Ascending aorta (tissue), 2 donors: ENCODE measurements around the gene ZC3H12A. TPM values are rescaled to one million over a fixed set of nuclear protein-coding genes. Genes with fewer than 3 reads are reported as not detected.
A peak's percentile ranks its signal among the peaks of the same experiment; 100 is the strongest.

Experiments used
- DNase-seq, 2 donors: peaks; one replicate each; pipeline ENCODE4 v3.0.0-alpha.2; 2019; ENCODE audit warnings: low spot score in 2 of 2
- H3K27ac ChIP-seq, 2 donors: fragments of 200-600 bp; sonication (generic); one replicate each; pipeline ENCODE4 v1.5.1; 2016 to 2017; ENCODE audit warnings: mild to moderate bottlenecking in 1 of 2
- H3K27me3 ChIP-seq: fragments of 200-600 bp; sonication (generic); one replicate; pipeline ENCODE4 v1.5.1; 2017
- H3K36me3 ChIP-seq, 2 donors: fragments of 200-600 bp; sonication (generic); one replicate each; pipeline ENCODE4 v1.5.1; 2016
- H3K4me1 ChIP-seq, 2 donors: fragments of 200-600 bp; sonication (generic); one replicate each; pipeline ENCODE4 v1.5.1; 2016 to 2017; ENCODE audit warnings: mild to moderate bottlenecking in 1 of 2
- H3K4me3 ChIP-seq, 2 donors: fragments of 200-600 bp; sonication (generic); one replicate each; pipeline ENCODE4 v1.5.1; 2016 to 2017; ENCODE audit warnings: mild to moderate bottlenecking in 1 of 2
- H3K9me3 ChIP-seq, 2 donors: fragments of 200-600 bp; sonication (generic); one replicate each; pipeline ENCODE4 v1.5.1; 2016
- CTCF ChIP-seq, 3 experiments: fragments of 200-600 bp in 2 of 3; fragments of 450-650 bp in 1 of 3; sonication (generic) in 2 of 3; IDR thresholded peaks; one replicate each; pipeline ENCODE4 v1.5.1; 2016 to 2019; ENCODE audit warnings: antibody characterized with exemption in 3 of 3, mild to moderate bottlenecking in 1 of 3, moderate library complexity in 1 of 3
- intact Hi-C: fragments of 100-400 bp; cut with DNase I; formaldehyde crosslinking; loops from one replicate; pipeline ENCODE4 v1.15.1; 2023
- total RNA-seq: library from RNA; depleted of rRNA; stranded (reverse); fragments of >200 nt; gene quantifications from one replicate; pipeline ENCODE4 v1.1.0, GENCODE V29; 2016

The ZC3H12A gene
- total RNA-seq, 1 donor from 2014 or later, result 12.8 TPM

GRCh38 chr1:37477198-37477931, 3.0 kb downstream of the ZC3H12A start:
- H3K27me3 ChIP-seq, result no peaks in the 10 kb centered on the region
- H3K9me3 ChIP-seq, result no peaks in the 10 kb centered on the region
- peaks cover 34 to 63% of the 10 kb centered on the region in 2 donors for H3K4me1 ChIP-seq
- intact Hi-C loops, result loop anchor here (10.0 kb wide), 2 partner anchors 517 to 1093 kb away; partner anchors contain the start of genes SF3A3 and STK40
- H3K4me3 ChIP-seq, result peak overlapping the region; percentile 81 to 95
- H3K27ac ChIP-seq, result peak overlapping the region; percentile 99
- peaks cover 27 to 34% of the 10 kb centered on the region in 2 donors for H3K36me3 ChIP-seq
- DNase-seq, result peak; percentile 57 to 71
- peak in 1 of 3 experiments; percentile 8 for TF ChIP-seq CTCF (IDR thresholded peaks at IDR 0.05)

- intact Hi-C loops, result loop anchor here (10.0 kb wide), 2 partner anchors 517 to 1093 kb away; partner anchors contain the start of genes SF3A3 and STK40
- Histone ChIP-seq H3K27me3 (no peaks in the 10 kb centered on the region), H3K4me3 (peak overlapping the region; percentile 81 to 95), H3K27ac (peak overlapping the region; percentile 99), H3K9me3 (no peaks in the 10 kb centered on the region), H3K36me3 (peaks cover 33 to 40% of the 10 kb centered on the region in 2 donors), H3K4me1 (peaks cover 30 to 57% of the 10 kb centered on the region in 2 donors)
- DNase-seq, result peak in 1 of 2 donors; percentile 66
- no peak for TF ChIP-seq CTCF (IDR thresholded peaks at IDR 0.05)
Measured at GRCh38 chr1:37477946-37478345, 3.6 kb downstream of the ZC3H12A start.

- no peak for TF ChIP-seq CTCF (IDR thresholded peaks at IDR 0.05)
- H3K36me3 ChIP-seq, result peaks cover 38 to 45% of the 10 kb centered on the region in 2 donors
- no peaks in the 10 kb centered on the region for H3K27me3 ChIP-seq
- no peaks in the 10 kb centered on the region for H3K9me3 ChIP-seq
- DNase-seq, result no peak
- intact Hi-C loops, result loop anchor here (10.0 kb wide), 2 partner anchors 516 to 1094 kb away; partner anchors contain the start of genes SF3A3 and STK40
- peaks cover 29 to 53% of the 10 kb centered on the region in 2 donors for H3K4me1 ChIP-seq
- peak overlapping the region; percentile 81 to 95 for H3K4me3 ChIP-seq
- H3K27ac ChIP-seq, result peak overlapping the region; percentile 99
Measured at GRCh38 chr1:37478451-37478881, 4.1 kb downstream of the ZC3H12A start.

DNA sequence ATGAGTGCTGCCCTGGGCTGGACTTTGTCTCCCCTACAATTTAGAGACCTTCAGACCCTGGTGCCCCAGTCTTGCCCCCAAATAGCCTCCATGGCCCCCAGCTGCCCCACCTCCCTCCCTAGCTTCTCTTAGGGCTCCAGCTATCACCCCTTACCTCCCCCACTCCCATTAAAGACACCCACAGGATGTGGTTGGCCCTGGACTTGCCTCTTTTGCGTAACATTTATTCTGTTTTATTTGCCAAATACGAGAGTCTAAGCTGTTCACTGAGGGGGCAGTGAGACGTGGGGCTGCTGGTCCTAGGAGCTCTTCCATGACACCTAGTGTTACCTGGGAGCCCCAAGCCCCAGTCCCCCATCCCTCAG, 4.5 kb downstream of the ZC3H12A start:
- Histone ChIP-seq H3K36me3 (peaks cover 42 to 49% of the 10 kb centered on the region in 2 donors), H3K27me3 (no peaks in the 10 kb centered on the region), H3K4me3 (peak overlapping the region; percentile 47 to 95), H3K4me1 (peaks cover 29 to 49% of the 10 kb centered on the region in 2 donors), H3K27ac (peak overlapping the region; percentile 99), H3K9me3 (no peaks in the 10 kb centered on the region)
- DNase-seq, result no peak
- no peak for TF ChIP-seq CTCF (IDR thresholded peaks at IDR 0.05)
- intact Hi-C loops, result loop anchor here (10.0 kb wide), 2 partner anchors 516 to 1094 kb away; partner anchors contain the start of genes SF3A3 and STK40

DNA sequence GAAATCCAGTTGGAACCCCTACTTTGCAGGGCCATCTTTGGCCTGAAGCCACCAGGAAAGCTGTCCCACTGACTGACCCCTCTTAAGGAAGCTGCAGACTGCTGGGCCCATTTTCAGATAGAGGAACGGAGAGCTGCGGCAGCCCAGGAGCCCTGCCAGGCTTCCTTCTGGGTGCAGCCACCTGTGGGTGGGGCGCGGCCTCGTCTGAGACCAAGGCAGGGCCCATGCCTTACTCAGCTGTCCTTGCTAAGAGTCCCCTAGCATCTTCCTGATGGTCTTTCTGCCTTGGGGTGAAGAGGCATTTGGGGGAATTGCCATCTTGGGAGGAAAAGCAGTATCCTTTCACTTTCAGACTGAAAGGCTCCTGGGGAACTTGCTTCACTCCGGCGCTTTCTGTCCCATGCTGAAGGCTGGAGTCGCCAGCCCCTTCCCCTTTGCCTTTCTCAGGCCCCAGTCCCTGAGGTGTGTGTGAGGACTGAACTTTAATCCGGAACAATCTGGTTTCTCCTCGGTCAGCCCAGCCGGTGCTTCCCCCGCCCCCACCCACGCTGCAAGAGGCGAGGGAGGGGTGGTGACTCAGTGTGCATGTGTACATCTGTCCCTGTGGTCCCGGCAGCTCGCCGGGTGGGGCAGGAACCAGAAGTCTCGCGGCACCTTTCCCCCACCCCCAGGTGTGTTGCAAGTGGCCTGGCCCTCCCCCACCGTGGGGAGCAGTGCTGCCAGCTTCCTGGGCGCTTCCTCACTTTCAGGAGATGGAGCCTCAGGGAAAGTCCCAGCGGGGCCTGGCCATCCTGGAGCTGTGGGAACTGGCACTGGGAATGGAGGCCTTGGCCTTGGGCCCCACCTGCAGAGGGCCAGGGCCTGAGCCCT, 5.1 kb downstream of the ZC3H12A start:
- H3K27me3 ChIP-seq, result no peaks in the 10 kb centered on the region
- no peak for TF ChIP-seq CTCF (IDR thresholded peaks at IDR 0.05)
- intact Hi-C loops, result loop anchor here (10.0 kb wide), 2 partner anchors 515 to 1095 kb away; partner anchors contain the start of genes SF3A3 and STK40
- peaks cover 34 to 52% of the 10 kb centered on the region in 2 donors for H3K4me1 ChIP-seq
- peak; percentile 97 for DNase-seq
- peaks cover 43 to 54% of the 10 kb centered on the region in 2 donors for H3K36me3 ChIP-seq
- peak overlapping the region; percentile 99 for H3K27ac ChIP-seq
- peak overlapping the region; percentile 47 to 95 for H3K4me3 ChIP-seq
- H3K9me3 ChIP-seq, result no peaks in the 10 kb centered on the region
